Activated CD4-positive, alpha-beta T cell treated with anti-CD3 and anti-CD28 coated beads, Interleukin-2, amount 50 U/mL, for 24 hours (primary cell): ENCODE results near the gene STAMBPL1.

Source experiments
- DNase-seq, 2 donors: peaks; one replicate each; pipeline ENCODE4 v3.0.0-alpha.2; 2020; ENCODE audit warnings: low read depth in 1 of 2, low spot score in 1 of 2

The STAMBPL1 gene

DNA sequence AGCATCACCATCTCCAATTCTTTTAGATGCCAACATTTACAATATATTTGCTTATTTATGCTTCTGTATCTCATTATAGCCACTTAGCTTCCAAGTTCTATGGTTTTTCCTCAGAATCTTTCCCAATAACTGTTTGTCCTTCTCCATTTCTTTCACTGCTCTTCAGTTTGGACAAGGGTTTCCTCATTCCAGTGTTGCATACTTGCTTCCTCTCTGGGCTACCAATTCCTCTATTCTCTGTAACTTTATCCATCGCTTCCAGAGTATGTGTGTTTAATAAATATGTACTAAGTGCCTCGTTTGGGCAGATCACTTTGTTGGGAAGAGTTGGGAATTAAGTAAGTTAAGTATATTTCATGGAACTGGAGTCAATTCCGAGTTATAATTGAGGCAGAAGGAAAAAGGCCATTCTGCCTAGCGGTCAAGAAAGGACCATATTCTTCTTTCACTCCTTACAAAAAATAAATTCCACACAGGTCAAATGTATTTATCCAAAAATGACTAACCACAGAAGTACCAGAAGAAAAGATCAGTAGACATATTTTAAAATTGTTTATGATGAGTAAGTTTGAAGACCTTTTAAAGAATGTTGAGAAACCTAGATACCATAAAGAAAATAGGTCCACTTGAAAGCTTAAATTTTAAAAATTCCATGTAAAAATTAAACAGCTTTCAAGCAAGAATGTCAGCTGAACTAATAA, 10.8 kb downstream of the STAMBPL1 start:
- no peak for DNase-seq

DNA sequence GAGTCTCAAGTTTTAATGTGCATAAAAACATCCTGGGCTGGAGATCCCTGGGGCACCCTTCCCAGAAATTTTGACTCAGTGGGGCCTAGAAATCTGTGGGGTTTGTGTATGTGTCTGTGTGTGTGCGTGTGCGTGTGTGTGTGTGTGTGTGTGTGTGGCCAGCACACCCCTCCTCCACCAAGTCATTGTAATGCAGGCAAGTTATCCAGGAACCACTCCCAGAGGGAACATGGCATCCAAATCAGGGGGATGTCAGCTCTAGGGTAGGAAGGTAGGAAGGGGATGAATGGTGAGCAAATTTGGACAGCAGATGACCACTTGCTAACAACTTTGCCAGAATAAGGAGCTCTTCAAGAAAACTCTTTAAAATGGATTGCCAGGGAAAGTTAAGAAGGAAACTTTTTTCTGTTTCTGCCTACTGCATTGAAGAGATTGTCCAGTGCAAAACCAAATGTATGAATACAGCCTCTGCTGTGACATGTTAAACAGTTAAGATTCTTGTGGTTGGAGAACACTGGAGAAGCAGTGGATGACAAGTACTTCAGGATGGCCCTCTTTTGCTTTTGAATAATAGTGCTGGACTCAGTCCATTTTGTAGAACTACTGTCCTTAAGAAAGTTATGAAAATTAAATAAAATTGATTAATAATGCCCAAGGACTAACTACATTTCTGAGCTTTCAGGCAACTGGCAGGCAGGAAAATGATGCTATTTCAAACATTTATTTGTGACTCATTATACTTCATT, 12.3 kb downstream of the STAMBPL1 start:
- DNase-seq, result no peak

DNA sequence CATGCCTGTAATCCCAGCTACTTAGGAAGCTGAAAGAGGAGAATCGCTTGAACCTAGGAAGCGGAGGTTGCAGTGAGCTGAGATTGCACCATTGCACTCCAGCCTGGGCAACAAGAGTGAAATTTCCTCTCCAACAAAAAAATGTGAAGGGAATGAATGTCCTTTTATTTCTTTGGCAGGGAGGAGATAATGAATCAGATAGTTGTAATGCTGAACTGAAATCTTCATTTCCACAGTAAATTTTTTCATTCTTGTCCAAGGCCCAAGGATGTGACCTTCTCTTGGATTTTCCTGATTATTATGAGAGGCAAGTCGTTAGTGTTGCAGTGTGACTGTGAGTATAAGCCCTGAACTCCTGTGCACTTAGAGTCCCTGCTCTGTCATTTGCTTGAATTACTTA, 13.6 kb downstream of the STAMBPL1 start:
- no peak for DNase-seq

DNA sequence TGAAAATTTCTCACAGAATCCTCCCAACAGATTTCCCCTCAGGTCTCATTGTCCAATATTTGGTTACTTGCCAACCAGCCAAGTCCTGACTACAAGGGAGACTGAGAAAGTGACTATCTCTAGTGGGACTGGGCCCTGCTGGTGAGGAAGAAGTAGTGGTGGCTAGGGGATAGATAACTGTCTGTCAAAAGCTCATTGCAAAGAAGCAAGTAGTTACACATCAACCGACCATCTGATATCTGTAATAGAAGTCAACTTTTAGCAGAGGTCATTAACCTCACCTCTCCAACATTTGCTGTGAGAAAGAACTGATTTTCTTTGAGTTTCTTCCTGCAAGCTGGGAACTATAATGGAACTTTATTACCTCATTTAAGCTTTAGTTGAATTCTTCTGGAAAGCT, 15.2 kb downstream of the STAMBPL1 start:
- DNase-seq, result no peak

DNA sequence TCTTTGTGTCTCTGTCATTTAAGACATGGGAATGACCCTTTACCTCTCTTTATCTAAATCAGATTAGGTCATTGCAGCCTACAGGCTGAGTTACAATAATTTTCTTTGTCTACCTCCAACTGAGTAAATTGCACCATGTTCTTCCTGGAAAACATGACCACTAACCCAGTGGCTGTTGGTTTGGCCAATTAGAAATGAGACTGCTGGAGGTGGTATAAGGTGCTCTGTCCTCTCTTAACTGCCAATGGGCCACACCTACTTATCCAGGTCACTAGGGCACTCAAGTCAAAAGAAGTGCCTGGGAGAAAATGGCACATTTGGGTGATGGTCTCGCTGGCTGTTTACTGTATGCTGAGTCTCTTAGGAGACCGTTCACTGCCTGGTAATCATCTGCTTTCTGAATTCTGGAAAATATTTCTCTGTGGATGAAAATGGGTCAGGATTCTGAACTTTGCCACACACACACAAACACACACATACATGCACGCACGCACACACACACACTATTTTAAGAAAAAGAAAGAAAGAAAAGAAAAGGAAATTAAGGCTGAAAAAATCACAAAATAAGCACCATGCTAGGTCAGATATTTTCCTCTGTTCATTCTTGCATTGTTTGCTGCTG, 16.4 kb downstream of the STAMBPL1 start:
- no peak for DNase-seq

DNA sequence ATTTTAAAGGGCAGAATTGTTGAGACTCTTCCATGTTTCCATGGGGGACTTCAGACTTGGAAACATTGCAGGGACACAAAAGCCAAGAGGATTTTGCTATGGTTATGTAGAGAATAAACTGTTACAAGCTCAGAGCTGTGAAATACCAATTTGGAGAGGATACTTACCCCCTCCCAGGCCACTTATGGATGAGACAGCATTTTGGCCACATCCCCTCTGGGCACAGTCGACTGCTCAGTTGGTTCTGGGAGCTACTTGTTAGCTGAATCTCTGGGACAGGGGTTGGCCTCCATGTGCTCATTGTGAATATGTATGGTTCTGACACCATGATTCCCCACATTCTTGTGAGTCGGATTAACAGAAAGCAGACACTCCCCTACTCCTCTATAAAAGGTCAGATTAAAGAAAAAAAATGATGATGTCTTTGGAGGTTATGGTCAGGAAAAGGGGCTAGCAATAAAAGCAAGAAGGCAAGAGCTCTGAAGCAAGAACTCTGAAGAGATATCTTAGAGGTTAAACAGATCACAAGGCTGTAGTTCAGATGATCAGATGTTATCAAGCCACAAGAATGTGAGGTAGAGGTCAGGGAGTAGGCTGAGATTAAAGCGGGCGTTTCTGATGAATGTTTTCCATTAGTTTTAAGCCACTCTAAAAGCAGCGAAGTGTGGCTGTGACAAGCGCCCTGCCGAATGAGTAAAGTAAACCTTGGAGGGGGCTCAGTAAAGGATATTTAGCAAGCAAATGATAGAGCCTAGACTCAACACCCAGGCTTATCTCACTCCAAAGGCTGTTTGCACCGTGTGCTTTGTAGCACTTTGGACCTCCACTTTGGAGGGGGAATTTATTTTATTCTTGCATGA, 17.2 kb downstream of the STAMBPL1 start:
- peak in 1 of 2 donors; percentile 59 for DNase-seq

DNA sequence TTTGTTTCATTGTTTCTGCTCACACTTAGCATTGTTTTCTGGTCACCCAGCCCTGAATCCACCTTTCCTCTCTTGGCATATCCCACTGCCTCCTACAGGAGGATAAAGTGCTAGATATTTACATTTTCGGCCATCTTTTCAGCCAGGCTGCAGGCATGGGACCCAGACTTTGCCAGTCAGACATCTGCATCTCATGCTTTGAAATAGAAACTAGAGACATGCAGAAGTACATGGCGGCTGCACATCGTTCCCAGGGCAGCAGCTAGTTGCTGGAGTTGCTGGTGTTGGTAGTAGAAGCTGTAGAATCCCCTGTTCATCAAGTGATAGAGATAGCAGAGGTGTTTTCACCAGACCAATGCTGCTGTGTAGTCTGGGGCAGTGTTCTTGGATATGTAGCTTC, 18.7 kb downstream of the STAMBPL1 start:
- no peak for DNase-seq

DNA sequence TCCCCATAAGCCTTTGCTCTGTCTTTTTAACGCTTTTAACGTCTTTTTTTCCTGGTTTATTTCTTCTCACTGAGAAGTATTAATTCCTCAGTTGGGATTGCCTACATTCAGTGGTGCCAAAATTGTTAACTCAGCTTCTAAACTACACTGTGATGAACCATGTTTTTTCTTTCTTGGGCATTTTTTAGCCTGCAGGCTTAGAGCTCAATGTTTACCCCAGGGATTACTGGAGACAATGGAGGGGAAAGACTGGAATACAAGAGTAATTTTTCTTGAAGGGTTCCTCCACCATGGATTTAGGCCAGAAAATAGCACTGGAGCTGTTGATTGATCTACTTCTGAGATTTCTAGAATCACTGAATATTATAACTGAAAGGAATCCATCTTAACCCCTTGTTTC, 19.8 kb downstream of the STAMBPL1 start:
- DNase-seq, result no peak

DNA sequence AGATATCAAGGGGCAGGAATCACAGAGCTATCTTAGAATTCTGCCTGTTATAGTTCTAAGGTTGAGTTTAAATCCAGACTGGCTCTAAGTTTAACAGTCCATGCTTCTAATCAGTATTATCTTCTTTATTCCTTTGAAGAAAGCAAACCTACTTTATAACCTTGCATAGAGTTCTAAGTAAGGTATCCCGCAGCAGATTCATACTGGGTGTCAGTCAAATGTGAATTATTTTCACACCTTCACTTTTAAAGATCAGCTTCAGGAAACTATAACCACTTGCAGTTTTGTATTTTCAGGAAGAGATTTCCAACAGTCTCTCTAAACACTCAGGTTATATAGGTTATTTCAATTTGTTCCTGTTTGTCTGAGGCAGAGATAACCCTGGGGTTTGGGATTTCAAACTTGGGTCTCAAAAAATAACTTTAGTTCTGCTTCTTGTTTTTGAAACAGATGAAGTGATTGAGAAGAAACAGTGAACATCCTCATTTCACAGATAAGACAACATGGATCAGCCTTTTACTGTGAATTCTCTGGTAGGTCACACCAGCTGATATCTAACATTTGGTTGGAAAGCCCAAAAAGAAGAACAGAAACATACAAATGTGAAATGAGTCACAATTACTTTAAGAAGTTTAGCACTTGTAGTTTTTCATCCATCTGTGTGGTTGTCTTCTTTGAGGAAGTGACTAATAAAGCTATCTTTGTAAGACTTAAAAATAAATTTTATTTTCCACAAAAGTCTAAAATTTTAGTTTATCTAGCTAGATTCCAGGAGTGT, 21.4 kb downstream of the STAMBPL1 start:
- no peak for DNase-seq

DNA sequence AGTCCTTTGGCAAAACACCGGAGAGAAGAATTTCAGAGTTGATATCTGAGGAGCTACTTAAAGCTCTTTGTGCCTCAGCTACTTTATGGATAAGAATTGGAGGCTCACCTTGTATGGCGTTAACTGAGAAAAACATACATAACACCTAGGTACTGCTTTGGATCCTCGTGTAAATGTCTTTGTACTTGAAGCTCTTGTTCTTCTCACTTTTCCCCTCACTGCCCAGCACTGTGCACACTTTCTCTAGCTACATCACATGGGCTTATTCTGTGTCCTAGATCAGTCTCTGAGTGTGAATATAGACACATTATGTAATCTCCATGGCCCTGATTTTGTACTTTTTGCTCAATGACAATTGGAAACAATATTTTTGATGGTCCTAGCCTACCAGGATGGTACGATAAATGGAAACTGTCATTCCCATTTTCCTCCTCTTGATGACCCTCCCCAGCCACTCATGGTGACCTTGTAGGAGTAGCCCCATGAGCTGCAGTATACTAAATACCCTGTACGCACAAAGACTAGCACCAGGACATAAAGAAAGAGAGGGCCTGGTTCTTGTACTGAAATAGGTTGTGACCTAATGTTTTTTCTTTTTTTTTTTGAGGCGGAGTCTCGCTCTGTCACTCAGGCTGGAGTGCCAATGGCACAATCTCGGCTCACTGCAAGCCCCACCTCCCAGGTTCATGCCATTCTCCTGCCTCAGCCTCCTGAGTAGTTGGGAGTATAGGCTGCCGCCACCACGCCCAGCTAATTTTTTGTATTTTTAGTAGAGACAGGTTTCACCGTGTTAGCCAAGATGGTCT, 22.1 kb downstream of the STAMBPL1 start:
- no peak for DNase-seq

DNA sequence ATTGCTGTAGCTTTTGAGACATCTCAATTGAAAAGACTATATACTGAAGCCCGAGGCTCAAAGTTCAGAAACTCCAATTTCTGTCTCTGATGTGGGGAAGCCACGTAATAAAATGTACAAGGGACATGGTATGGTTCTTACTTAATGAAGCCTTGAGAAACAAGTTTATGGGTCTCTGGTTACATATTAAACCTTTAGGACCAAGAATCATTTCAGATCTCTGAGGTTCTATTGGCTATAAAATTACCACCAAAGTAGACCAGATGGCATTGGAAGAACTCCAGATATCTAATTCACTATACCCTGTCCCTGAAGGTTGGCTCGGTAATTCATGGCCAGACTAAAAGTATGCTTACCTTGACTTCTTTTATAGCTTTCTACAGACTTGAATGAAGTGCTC, 23.7 kb downstream of the STAMBPL1 start:
- no peak for DNase-seq

DNA sequence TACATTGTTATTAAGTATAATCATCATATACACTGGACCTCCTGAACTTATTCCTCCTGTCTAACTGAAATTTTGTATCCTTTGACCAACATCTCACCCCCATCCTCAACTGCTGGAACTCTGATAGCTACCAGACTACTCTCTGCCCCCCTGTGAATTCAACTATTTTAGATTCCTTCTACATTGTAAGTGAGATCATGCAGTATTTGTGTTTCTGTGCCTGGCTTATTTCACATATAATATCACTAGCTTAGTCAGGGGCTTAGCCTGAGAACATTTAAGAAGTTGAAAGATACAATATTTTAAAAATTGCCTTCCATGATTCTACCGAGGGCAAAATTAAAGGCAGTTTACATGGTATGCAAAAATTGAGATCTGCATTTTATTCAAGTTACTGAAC, 26.9 kb downstream of the STAMBPL1 start:
- no peak for DNase-seq

DNA sequence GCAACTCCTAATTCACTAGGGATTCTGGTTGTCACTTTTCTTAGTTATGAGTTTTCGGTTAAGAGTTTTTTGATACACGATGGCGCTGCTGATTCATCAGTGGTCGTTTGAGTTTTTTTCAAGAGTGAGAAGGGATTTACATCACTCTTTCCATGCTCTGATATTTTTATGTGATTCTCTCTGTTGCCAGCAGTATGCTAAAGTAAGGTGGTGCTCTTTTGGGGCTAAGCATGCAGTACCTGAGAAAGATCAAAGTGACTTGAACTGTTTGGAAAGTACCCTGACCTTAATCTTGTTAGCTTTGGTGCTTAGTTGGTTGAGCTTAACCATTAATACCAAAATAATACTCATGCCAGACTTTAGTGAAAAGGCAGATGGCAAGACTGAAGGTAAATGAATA, 28.1 kb downstream of the STAMBPL1 start:
- DNase-seq, result no peak

DNA sequence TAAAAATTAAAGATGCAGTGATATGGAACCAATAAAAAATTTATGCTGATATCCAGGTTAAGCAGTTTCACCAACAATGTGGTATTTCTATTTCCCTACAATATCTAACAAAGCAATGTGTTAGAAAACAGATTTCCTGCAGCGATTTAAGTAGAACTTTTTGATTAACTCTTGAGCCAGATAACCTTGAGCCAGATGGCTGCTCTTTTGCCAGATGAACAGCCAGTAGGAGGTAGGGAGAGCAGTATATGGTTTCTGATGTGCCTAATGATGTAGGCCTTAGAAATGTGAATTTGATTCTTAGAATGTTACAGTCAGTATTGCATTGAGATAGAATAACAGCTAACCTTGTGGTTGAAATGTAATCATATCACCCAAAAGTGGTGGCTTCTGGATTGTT, 31.1 kb downstream of the STAMBPL1 start:
- no peak for DNase-seq

DNA sequence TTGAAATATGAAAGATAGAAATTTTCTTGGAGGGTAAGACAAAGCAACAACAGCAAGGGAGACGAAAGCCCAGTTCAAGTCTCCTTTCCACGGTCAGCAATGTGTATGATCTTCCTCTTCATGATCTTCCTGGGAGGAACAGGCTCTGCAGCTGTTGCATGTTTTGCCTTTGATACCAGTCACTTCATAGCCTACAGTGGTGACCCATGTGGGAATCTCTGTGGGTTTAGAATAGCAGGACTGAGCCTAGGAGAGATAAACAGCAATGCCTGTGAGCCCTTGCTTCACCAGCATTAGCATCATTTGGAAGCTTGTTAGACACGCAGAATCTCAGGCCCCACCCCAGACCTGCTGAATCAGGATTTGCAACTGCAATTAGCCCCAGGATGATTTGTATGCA, 31.8 kb downstream of the STAMBPL1 start:
- DNase-seq, result no peak

DNA sequence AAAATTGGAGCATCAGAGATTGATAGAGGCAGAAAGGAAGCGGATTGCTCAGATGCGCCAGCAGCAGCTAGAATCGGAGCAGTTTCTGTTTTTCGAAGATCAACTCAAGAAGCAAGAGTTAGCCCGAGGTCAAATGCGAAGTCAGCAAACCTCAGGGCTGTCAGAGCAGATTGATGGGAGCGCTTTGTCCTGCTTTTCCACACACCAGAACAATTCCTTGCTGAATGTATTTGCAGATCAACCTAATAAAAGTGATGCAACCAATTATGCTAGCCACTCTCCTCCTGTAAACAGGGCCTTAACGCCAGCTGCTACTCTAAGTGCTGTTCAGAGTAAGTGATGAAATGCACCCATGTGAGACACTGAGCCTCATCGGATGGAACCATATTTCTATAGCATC, 33.1 kb downstream of the STAMBPL1 start:
- DNase-seq, result no peak

DNA sequence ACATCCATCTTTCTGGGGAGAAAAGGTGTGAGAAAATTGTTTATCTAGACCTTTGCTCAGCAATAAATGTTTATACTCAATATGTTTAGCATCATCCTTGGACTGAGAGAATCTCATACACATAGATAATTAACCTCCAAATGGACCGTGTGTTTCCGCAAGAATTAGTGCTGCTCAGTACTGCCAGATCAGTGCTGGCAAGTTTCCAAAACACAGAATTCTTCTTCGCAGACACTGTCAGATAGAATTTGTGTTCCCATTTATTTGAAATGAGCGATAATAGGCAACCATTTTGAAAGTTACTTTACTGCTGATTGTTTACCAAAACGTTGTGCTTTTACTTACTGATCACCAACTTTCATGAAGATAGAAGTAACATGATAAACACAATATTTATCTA, 33.7 kb downstream of the STAMBPL1 start:
- no peak for DNase-seq

DNA sequence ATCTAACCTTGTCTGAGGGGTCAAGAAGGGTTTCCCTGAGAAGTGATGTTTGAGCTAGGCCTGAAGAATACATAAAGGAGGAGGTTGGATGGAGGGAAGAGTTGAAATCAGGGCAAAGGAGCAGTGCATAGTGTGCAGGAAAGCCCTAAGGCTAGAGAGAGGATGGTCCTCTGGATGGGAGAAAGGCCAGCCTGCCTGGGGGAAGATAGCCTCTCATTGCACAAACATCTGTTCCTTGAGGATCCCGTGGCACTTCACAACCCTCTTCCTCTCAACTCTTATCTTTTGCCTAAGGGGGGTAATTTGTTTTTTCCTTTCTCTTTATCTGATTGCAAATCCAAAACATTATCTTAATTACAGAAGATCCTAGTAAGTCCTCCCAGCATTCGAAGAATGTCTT, 35.7 kb downstream of the STAMBPL1 start:
- DNase-seq, result no peak

DNA sequence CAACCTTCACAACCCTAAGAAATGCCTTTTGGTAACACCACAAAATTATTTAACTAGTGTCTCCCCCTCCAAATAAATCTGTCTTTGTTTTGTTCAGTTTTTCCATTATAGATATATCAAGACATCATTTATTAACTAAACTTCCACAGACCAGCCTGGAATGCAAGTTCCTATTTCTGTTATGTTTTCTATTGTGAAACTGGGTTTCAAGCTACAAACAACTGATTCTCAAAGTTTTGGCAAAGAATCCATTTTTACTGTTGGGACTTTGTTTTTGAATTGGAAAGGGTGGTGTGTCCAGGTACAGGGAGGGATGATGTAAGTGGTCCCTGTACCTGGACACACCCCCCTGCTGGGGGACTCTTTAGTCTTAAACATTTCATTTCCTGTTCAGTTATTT, 36.2 kb downstream of the STAMBPL1 start:
- DNase-seq, result no peak

DNA sequence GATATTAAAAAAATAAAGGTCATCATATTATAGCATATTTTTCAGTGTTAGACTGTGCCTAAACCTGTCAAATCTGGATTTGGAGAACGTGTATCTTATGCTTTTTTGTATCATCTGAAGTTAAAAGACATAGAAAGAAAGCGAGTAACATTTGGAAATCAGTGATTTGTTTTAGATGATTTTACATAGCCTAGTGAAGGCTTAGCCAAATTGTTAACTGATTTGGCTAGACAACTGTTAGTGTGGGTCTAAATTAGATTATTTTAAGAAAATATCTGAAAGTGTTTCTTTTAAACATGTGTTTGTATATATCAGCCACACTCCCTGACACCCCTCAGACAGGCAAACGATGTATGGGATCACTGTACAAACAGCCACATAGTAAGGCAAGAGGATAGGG, 36.9 kb downstream of the STAMBPL1 start:
- no peak for DNase-seq
